ENCODE data around the gene MPRIP.

Gene MPRIP

GRCh38 chr17:17117923-17118322 lies 75.7 kb downstream of the MPRIP start:
- no peak for DNase-seq
- no peaks in the 10 kb centered on the region for H3K27me3 ChIP-seq (replicated peaks)
- no peak for TF ChIP-seq CTCF (IDR thresholded peaks at IDR 0.05; ENCODE audit: low read depth, low read length, missing control alignments)
- H3K27ac ChIP-seq = no peak overlapping the region
- H3K36me3 ChIP-seq (replicated peaks) = no peaks in the 10 kb centered on the region
- in situ Hi-C loops (cut with HindIII; ENCODE audit: low pct_ligation_motif_present, low sequenced_read_pairs) = no loop called here
- H3K4me3 ChIP-seq (ENCODE audit: low read depth, low read length) = no peak overlapping the region

- no peaks in the 10 kb centered on the region for H3K36me3 ChIP-seq (replicated peaks)
- DNase-seq = no peak
- no peak overlapping the region for H3K4me3 ChIP-seq (ENCODE audit: low read depth, low read length)
- H3K27ac ChIP-seq = no peak overlapping the region
- in situ Hi-C loops (cut with HindIII; ENCODE audit: low pct_ligation_motif_present, low sequenced_read_pairs) = no loop called here
- no peaks in the 10 kb centered on the region for H3K27me3 ChIP-seq (replicated peaks)
- TF ChIP-seq CTCF (IDR thresholded peaks at IDR 0.05; ENCODE audit: low read depth, low read length, missing control alignments) = no peak
These were observed 76.1 kb downstream of the MPRIP start for GRCh38 chr17:17118399-17118798.

- TF ChIP-seq CTCF (IDR thresholded peaks at IDR 0.05; ENCODE audit: low read depth, low read length, missing control alignments) = no peak
- Histone ChIP-seq H3K36me3 (replicated peaks) (no peaks in the 10 kb centered on the region), H3K4me3 (ENCODE audit: low read depth, low read length) (no peak overlapping the region), H3K27ac (no peak overlapping the region), H3K27me3 (replicated peaks) (no peaks in the 10 kb centered on the region)
- in situ Hi-C loops (cut with HindIII; ENCODE audit: low pct_ligation_motif_present, low sequenced_read_pairs) = no loop called here
- no peak for DNase-seq
These were observed 76.8 kb downstream of the MPRIP start for GRCh38 chr17:17119106-17119505.

GRCh38 chr17:17119533-17119932 lies 77.3 kb downstream of the MPRIP start:
- in situ Hi-C loops (cut with HindIII; ENCODE audit: low pct_ligation_motif_present, low sequenced_read_pairs) = no loop called here
- H3K27ac ChIP-seq = no peak overlapping the region
- no peak for TF ChIP-seq CTCF (IDR thresholded peaks at IDR 0.05; ENCODE audit: low read depth, low read length, missing control alignments)
- H3K4me3 ChIP-seq (ENCODE audit: low read depth, low read length) = no peak overlapping the region
- H3K36me3 ChIP-seq (replicated peaks) = no peaks in the 10 kb centered on the region
- no peaks in the 10 kb centered on the region for H3K27me3 ChIP-seq (replicated peaks)
- DNase-seq = no peak

- no peak for DNase-seq
- no peak for TF ChIP-seq CTCF (IDR thresholded peaks at IDR 0.05; ENCODE audit: low read depth, low read length, missing control alignments)
- no peak overlapping the region for H3K4me3 ChIP-seq (ENCODE audit: low read depth, low read length)
- H3K27me3 ChIP-seq (replicated peaks) = no peaks in the 10 kb centered on the region
- no peaks in the 10 kb centered on the region for H3K36me3 ChIP-seq (replicated peaks)
- H3K27ac ChIP-seq = no peak overlapping the region
- in situ Hi-C loops (cut with HindIII; ENCODE audit: low pct_ligation_motif_present, low sequenced_read_pairs) = no loop called here
These were observed 78.0 kb downstream of the MPRIP start for GRCh38 chr17:17120294-17120693.

GRCh38 chr17:17120701-17121100 lies 78.4 kb downstream of the MPRIP start:
- in situ Hi-C loops (cut with HindIII; ENCODE audit: low pct_ligation_motif_present, low sequenced_read_pairs) = no loop called here
- no peaks in the 10 kb centered on the region for H3K27me3 ChIP-seq (replicated peaks)
- no peak overlapping the region for H3K4me3 ChIP-seq (ENCODE audit: low read depth, low read length)
- H3K36me3 ChIP-seq (replicated peaks) = no peaks in the 10 kb centered on the region
- no peak overlapping the region for H3K27ac ChIP-seq
- DNase-seq = no peak
- no peak for TF ChIP-seq CTCF (IDR thresholded peaks at IDR 0.05; ENCODE audit: low read depth, low read length, missing control alignments)
